ENCODE results near the gene TEX29. TPM values are rescaled to one million over a fixed set of nuclear protein-coding genes. Genes with fewer than 3 reads are reported as not detected.
A peak's percentile ranks its signal among the peaks of the same experiment; 100 is the strongest.

The TEX29 gene
- total RNA-seq, 1 donor from 2014 or later = 2.9 TPM

DNA sequence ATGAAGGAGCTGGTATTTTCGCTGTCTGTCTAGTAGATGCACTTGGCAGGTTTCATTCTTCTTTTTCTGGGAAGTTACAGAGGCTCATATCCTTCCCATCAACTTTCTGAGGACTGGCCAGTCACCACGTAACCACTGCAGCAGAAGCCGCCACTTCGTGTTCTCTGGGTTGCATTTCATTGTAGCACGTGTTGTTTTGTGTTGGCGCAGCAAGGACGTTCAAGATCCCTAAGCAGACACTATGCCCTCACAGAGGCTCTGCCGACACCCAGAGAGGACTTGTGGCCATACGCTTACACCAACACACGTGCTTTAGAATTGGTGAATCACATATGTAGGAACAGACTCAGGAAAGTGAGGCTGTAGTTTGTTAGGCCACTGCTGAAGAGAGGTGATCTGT, 42.2 kb upstream of the TEX29 start:
- Histone ChIP-seq H3K9me3 (no peaks in the 10 kb centered on the region), H3K4me1 (peaks cover 30% of the 10 kb centered on the region), H3K36me3 (peaks cover 0 to 37% of the 10 kb centered on the region in 2 donors), H3K27ac (no peak overlapping the region), H3K4me3 (no peak overlapping the region), H3K27me3 (no peaks in the 10 kb centered on the region)
- DNase-seq (ENCODE audit: extremely low spot score in 2 of 2) = no peak
- TF ChIP-seq POLR2AphosphoS5 (IDR thresholded peaks at IDR 0.05; ENCODE audit: insufficient read depth in 1 of 2, low read depth in 1 of 2) (no peak), POLR2A (IDR thresholded peaks at IDR 0.05) (no peak)
- TF ChIP-seq, protein P1, sequence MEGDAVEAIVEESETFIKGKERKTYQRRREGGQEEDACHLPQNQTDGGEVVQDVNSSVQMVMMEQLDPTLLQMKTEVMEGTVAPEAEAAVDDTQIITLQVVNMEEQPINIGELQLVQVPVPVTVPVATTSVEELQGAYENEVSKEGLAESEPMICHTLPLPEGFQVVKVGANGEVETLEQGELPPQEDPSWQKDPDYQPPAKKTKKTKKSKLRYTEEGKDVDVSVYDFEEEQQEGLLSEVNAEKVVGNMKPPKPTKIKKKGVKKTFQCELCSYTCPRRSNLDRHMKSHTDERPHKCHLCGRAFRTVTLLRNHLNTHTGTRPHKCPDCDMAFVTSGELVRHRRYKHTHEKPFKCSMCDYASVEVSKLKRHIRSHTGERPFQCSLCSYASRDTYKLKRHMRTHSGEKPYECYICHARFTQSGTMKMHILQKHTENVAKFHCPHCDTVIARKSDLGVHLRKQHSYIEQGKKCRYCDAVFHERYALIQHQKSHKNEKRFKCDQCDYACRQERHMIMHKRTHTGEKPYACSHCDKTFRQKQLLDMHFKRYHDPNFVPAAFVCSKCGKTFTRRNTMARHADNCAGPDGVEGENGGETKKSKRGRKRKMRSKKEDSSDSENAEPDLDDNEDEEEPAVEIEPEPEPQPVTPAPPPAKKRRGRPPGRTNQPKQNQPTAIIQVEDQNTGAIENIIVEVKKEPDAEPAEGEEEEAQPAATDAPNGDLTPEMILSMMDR (IDR thresholded peaks at IDR 0.05) = no peak
- intact Hi-C loops (cut with DNase I) = no loop called here

DNA sequence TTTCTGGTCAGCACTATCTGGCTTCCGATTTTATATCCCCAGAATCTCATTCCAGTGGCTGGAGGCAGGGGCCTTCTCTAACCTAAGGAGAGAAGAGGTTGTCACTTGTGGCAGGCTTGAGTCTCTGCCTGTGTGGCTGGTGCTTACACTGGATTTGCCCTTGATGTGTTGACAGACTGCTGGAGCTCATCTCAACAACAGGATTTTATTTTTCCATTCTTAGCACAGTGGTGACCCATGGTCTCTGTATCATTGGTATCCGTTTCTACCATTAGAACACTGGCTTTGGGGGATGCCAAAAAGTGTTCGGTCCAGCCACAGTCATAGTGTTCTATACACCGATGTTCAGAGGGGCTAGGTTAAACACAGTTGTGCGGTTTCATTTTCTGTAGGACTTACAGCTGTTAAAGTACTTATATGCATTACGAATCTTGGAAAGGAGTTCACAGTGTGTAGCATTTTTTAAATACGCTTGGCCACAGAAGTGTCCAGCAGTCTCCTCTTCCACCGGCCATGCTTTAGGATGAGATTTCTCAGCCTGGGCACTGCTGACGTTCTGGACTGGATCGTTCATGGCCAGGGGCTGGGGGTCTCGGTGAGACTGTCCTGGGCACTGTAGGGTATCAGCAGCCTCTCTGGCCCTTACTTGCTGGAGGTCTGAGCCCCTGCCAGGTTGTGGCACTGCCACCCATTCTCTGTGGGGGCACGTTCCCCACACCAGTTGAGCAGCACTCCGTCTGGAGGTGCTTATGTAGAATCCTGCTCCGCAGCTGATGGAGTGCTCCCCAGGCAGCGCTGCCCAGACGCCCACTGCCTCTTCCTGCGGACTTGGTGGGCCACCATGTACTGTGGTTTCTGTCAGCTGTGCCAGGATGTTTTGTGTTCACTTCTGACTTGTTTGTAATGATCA, 41.4 kb upstream of the TEX29 start:
- Histone ChIP-seq H3K27me3 (no peaks in the 10 kb centered on the region), H3K36me3 (peaks cover 0 to 44% of the 10 kb centered on the region in 2 donors), H3K4me1 (peaks cover 33% of the 10 kb centered on the region), H3K27ac (no peak overlapping the region), H3K9me3 (no peaks in the 10 kb centered on the region), H3K4me3 (no peak overlapping the region)
- intact Hi-C loops (cut with DNase I) = no loop called here
- TF ChIP-seq POLR2A (IDR thresholded peaks at IDR 0.05) (no peak), POLR2AphosphoS5 (IDR thresholded peaks at IDR 0.05; ENCODE audit: insufficient read depth in 1 of 2, low read depth in 1 of 2) (no peak)
- TF ChIP-seq, protein P1 (IDR thresholded peaks at IDR 0.05) = no peak
- DNase-seq (ENCODE audit: extremely low spot score in 2 of 2) = no peak

DNA sequence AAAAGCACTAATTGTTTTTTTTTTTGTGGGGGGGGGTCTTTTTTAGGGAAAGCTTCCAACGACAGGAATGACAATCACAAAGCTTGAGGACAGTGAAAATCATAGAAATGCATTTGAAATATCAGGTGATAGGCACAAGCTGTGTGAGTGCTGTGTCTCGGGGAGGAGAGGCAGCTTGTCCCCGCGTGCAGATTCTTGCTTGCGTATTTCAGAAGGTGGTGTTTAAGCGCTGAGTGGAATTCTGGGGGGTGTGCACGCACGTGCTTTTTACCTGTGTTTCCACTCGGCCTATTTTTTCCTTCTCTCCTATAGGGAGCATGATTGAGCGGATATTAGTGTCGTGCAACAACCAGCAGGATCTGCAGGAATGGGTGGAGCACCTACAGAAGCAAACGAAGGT, 40.2 kb upstream of the TEX29 start:
- Histone ChIP-seq H3K27me3 (no peaks in the 10 kb centered on the region), H3K9me3 (no peaks in the 10 kb centered on the region), H3K4me1 (peaks cover 33% of the 10 kb centered on the region), H3K27ac (peak overlapping the region; percentile 81), H3K4me3 (no peak overlapping the region), H3K36me3 (peaks cover 0 to 55% of the 10 kb centered on the region in 2 donors)
- intact Hi-C loops (cut with DNase I) = no loop called here
- TF ChIP-seq POLR2A (IDR thresholded peaks at IDR 0.05) (no peak), POLR2AphosphoS5 (IDR thresholded peaks at IDR 0.05; ENCODE audit: insufficient read depth in 1 of 2, low read depth in 1 of 2) (no peak)
- TF ChIP-seq, protein P1 (IDR thresholded peaks at IDR 0.05) = no peak
- DNase-seq (ENCODE audit: extremely low spot score in 2 of 2) = no peak

DNA sequence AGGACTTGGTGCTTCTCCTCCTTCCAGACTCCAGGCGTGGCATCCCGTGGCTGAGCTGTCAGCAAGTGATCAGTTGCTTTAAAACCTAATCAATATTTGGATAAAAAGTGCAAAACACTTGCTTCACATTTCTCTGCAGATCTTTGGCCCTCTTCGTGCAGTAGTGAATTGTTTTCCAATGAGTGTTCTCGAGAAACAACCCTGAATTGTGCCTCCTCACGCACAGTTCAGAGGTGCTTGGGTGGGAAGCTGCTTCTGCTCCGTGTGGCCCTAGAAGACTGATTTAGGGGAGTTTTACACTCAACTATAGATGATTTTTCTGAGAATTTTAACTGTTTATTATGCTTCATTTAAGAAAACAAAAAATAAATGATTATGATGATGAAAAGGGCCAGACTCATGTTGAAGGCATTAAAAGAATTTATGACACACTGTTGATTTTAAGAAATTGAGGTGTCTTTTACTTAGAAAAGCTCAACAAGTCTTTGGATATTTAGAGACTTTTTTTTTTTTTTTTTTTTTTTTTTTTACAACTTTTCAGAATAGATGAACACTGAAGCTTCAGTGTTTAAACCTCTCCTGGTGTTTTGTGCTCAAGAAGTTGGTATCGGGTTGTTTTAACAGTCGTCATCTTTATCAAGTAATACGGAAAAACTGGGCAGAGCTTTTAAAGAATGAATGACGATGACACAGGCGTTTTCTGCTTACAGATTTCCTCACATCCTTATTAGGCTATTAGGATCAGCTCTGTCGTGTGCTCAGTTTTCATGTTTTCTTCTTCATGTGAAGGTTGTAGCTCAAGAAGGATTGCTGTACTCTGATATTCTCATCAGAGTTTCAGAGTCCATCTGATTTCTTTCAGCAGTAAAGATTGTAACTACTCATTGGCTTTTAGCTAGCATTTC, 39.5 kb upstream of the TEX29 start:
- TF ChIP-seq, protein P1 (IDR thresholded peaks at IDR 0.05) = no peak
- TF ChIP-seq POLR2AphosphoS5 (IDR thresholded peaks at IDR 0.05; ENCODE audit: insufficient read depth in 1 of 2, low read depth in 1 of 2) = no peak
- TF ChIP-seq POLR2A (IDR thresholded peaks at IDR 0.05) = no peak
- Histone ChIP-seq H3K4me3 (no peak overlapping the region), H3K27me3 (no peaks in the 10 kb centered on the region), H3K27ac (peak overlapping the region; percentile 81), H3K36me3 (peaks cover 0 to 51% of the 10 kb centered on the region in 2 donors), H3K4me1 (peaks cover 33% of the 10 kb centered on the region), H3K9me3 (no peaks in the 10 kb centered on the region)
- intact Hi-C loops (cut with DNase I) = no loop called here
- no peak for DNase-seq (ENCODE audit: extremely low spot score in 2 of 2)
